Body of pancreas (tissue), 4 donors: ENCODE results near the gene KRTAP20-1.

Experiments
- POLR2A ChIP-seq, 3 donors: fragments of 450-650 bp; IDR thresholded peaks; one replicate each; pipeline ENCODE4 v1.6.1; 2016; ENCODE audit warnings: antibody characterized with exemption in 3 of 3, mild to moderate bottlenecking in 2 of 3
- TF ChIP-seq, protein P1 (sequence below), 7 experiments: fragments of 450-650 bp in 4 of 7; fragments of 200-600 bp in 3 of 7; sonication (generic) in 3 of 7; IDR thresholded peaks; one replicate each; pipeline ENCODE4 v1.5.1; 2016 to 2019; ENCODE audit warnings: antibody characterized with exemption in 7 of 7

GRCh38 chr21:30625449-30626165, 9.4 kb downstream of the KRTAP20-1 start:
- TF ChIP-seq, protein P1, sequence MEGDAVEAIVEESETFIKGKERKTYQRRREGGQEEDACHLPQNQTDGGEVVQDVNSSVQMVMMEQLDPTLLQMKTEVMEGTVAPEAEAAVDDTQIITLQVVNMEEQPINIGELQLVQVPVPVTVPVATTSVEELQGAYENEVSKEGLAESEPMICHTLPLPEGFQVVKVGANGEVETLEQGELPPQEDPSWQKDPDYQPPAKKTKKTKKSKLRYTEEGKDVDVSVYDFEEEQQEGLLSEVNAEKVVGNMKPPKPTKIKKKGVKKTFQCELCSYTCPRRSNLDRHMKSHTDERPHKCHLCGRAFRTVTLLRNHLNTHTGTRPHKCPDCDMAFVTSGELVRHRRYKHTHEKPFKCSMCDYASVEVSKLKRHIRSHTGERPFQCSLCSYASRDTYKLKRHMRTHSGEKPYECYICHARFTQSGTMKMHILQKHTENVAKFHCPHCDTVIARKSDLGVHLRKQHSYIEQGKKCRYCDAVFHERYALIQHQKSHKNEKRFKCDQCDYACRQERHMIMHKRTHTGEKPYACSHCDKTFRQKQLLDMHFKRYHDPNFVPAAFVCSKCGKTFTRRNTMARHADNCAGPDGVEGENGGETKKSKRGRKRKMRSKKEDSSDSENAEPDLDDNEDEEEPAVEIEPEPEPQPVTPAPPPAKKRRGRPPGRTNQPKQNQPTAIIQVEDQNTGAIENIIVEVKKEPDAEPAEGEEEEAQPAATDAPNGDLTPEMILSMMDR (IDR thresholded peaks at IDR 0.05) = no peak
- no peak for TF ChIP-seq POLR2A (IDR thresholded peaks at IDR 0.05)
